ENCODE measurements around the gene SYT8. TPM values are rescaled to one million over a fixed set of nuclear protein-coding genes. Genes with fewer than 3 reads are reported as not detected.
A peak's percentile ranks its signal among the peaks of the same experiment; 100 is the strongest.

Gene SYT8
- total RNA-seq, 1 experiment from 2014 or later, result 7.8 TPM

DNA sequence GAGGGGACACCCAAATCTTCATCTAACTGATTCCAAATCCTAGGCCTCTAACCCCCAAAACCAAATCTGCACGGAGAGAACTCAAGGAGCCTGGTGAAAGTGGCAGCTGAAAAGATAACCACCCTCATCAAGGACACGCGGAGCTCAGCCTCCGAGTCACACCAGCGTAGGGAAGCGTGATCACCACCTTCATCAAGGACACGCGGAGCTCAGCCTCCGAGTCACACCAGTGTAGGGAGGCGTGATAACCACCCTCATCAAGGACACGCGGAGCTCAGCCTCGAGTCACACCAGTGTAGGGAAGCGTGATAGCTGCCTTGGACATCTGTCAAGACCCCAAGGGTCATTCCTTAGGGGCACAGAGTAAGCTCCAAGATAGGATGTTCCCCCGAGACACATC lies 29.3 kb upstream of the SYT8 start:
- ATAC-seq, result no peak
- Histone ChIP-seq H4K20me1 (ENCODE audit: low read length) (no peaks in the 10 kb centered on the region), H3K27ac (ENCODE audit: low read length) (no peak overlapping the region), H3K9me2 (replicated peaks; ENCODE audit: low read length) (no peaks in the 10 kb centered on the region), H3K9me3 (ENCODE audit: low read length) (no peaks in the 10 kb centered on the region), H3K27me3 (ENCODE audit: low read length) (no peaks in the 10 kb centered on the region), H3F3A (ENCODE audit: low read length, unreplicated experiment) (no peaks in the 10 kb centered on the region), H3K4me2 (ENCODE audit: low read length) (no peak overlapping the region), H3K4me1 (ENCODE audit: insufficient read depth, low read length) (no peaks in the 10 kb centered on the region), H2AFZ (ENCODE audit: low read length) (no peak overlapping the region), H3K4me3 (ENCODE audit: low read length) (no peak overlapping the region), H3K36me3 (ENCODE audit: low read depth, low read length) (no peaks in the 10 kb centered on the region), H3K79me2 (ENCODE audit: low read length) (no peaks in the 10 kb centered on the region), H3K9ac (ENCODE audit: low read length) (no peak overlapping the region)
- POLR2A ChIA-PET (ENCODE audit: unreplicated experiment), result no interaction called here
- TF ChIP-seq, protein P1, sequence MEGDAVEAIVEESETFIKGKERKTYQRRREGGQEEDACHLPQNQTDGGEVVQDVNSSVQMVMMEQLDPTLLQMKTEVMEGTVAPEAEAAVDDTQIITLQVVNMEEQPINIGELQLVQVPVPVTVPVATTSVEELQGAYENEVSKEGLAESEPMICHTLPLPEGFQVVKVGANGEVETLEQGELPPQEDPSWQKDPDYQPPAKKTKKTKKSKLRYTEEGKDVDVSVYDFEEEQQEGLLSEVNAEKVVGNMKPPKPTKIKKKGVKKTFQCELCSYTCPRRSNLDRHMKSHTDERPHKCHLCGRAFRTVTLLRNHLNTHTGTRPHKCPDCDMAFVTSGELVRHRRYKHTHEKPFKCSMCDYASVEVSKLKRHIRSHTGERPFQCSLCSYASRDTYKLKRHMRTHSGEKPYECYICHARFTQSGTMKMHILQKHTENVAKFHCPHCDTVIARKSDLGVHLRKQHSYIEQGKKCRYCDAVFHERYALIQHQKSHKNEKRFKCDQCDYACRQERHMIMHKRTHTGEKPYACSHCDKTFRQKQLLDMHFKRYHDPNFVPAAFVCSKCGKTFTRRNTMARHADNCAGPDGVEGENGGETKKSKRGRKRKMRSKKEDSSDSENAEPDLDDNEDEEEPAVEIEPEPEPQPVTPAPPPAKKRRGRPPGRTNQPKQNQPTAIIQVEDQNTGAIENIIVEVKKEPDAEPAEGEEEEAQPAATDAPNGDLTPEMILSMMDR (conservative IDR thresholded peaks at IDR 0.05; ENCODE audit: low read depth, low read length), result no peak
- TF ChIP-seq EZH2 (IDR thresholded peaks at IDR 0.05; ENCODE audit: low read length, unreplicated experiment) (no peak), EZH2phosphoT487 (IDR thresholded peaks at IDR 0.05; ENCODE audit: borderline replicate concordance, low read length) (no peak)
- intact Hi-C loops (cut with micrococcal nuclease), result no loop called here
- BruUV-seq (replicated peaks), result no TSS peak
- CTCF ChIA-PET, result interaction anchor here (0.6 kb wide), 1 partner anchor 27 kb away, joined by 4 read pairs; no protein-coding TSS in a partner anchor
- DNase-seq, result no peak

DNA sequence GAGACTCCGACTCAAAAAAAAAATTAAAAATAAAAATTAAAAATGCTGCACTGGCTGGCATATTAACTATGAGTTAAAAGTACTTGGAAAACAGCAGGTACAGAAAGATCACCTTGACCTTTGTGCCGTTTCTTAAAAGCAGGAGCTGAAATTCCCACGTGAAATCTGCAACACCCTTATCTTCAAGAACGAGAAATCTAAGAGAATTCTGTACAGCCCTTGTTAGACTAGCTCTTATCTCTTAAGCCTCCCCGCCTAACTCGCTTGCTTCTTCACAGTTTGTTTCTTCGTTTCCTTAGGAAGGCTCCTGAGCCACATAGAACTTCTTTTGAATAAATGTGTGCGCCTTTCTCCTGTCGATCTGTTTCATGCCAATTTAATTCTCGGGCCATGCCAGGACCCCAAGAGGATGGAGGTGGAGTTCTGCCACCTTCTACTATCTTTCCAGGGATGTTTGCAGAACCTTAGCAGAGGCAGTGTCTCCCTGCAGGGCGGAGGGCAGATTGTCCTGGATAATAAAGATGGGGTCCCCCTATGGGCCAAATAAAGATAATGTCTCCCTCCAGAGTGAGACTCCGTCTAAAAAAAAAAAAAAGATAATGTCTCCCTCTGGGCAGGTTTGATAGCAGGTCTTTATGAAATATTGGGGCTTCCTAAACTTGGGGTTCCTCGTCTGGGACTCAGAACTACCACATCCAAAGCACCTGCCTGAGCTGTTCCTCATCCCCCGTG lies 27.4 kb upstream of the SYT8 start:
- no peak overlapping the region for H3K9ac ChIP-seq (ENCODE audit: low read length)
- BruUV-seq (replicated peaks), result no TSS peak
- no peak overlapping the region for H3K4me3 ChIP-seq (ENCODE audit: low read length)
- ATAC-seq (peak; percentile 40; the same call in 1 of the 2 replicates), DNase-seq (no peak)
- intact Hi-C loops (cut with micrococcal nuclease), result no loop called here
- no peak overlapping the region for H3K27ac ChIP-seq (ENCODE audit: low read length)
- no peak overlapping the region for H2AFZ ChIP-seq (ENCODE audit: low read length)
- no peaks in the 10 kb centered on the region for H3K27me3 ChIP-seq (ENCODE audit: low read length)
- ChIA-PET POLR2A (ENCODE audit: unreplicated experiment) (no interaction called here), CTCF (no interaction called here)
- no peak overlapping the region for H3K4me2 ChIP-seq (ENCODE audit: low read length)
- no peaks in the 10 kb centered on the region for H3K9me3 ChIP-seq (ENCODE audit: low read length)
- H3K79me2 ChIP-seq (ENCODE audit: low read length), result no peaks in the 10 kb centered on the region
- no peaks in the 10 kb centered on the region for H3K36me3 ChIP-seq (ENCODE audit: low read depth, low read length)
- H3F3A ChIP-seq (ENCODE audit: low read length, unreplicated experiment), result no peaks in the 10 kb centered on the region
- H3K4me1 ChIP-seq (ENCODE audit: insufficient read depth, low read length), result no peaks in the 10 kb centered on the region
- H3K9me2 ChIP-seq (replicated peaks; ENCODE audit: low read length), result no peaks in the 10 kb centered on the region
- no peaks in the 10 kb centered on the region for H4K20me1 ChIP-seq (ENCODE audit: low read length)
- TF ChIP-seq, protein P1 (conservative IDR thresholded peaks at IDR 0.05; ENCODE audit: low read depth, low read length), result no peak
- TF ChIP-seq EZH2phosphoT487 (IDR thresholded peaks at IDR 0.05; ENCODE audit: borderline replicate concordance, low read length), result no peak
- no peak for TF ChIP-seq EZH2 (IDR thresholded peaks at IDR 0.05; ENCODE audit: low read length, unreplicated experiment)

DNA sequence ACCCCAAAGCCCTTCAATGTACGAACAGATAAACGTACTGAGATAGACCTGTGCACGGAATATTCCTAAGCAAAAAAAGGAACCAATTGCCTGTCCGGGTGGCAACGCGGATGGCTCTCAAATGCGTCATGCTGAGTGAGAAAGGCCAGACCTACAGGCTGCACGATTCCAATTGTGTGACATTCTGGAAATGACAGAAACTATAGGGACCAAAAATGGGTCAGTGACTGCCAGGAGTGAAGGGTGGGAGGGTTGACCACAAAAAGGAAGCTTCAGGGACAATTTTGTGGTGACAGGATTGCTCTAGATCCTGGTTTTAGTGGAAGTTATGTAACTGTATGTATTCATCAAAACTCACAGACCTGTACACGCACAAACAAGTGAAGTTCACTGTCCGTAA lies 24.0 kb upstream of the SYT8 start:
- no peaks in the 10 kb centered on the region for H3K4me1 ChIP-seq (ENCODE audit: insufficient read depth, low read length)
- no peak overlapping the region for H3K27ac ChIP-seq (ENCODE audit: low read length)
- no peaks in the 10 kb centered on the region for H3K36me3 ChIP-seq (ENCODE audit: low read depth, low read length)
- DNase-seq (no peak), ATAC-seq (no peak)
- H4K20me1 ChIP-seq (ENCODE audit: low read length), result no peaks in the 10 kb centered on the region
- H3K27me3 ChIP-seq (ENCODE audit: low read length), result no peaks in the 10 kb centered on the region
- ChIA-PET CTCF (no interaction called here), POLR2A (ENCODE audit: unreplicated experiment) (no interaction called here)
- no peaks in the 10 kb centered on the region for H3F3A ChIP-seq (ENCODE audit: low read length, unreplicated experiment)
- H3K9ac ChIP-seq (ENCODE audit: low read length), result no peak overlapping the region
- intact Hi-C loops (cut with micrococcal nuclease), result no loop called here
- H3K4me3 ChIP-seq (ENCODE audit: low read length), result no peak overlapping the region
- no peaks in the 10 kb centered on the region for H3K9me3 ChIP-seq (ENCODE audit: low read length)
- H3K9me2 ChIP-seq (replicated peaks; ENCODE audit: low read length), result no peaks in the 10 kb centered on the region
- no peak overlapping the region for H2AFZ ChIP-seq (ENCODE audit: low read length)
- BruUV-seq (replicated peaks), result no TSS peak
- TF ChIP-seq, protein P1 (conservative IDR thresholded peaks at IDR 0.05; ENCODE audit: low read depth, low read length), result no peak
- TF ChIP-seq EZH2 (IDR thresholded peaks at IDR 0.05; ENCODE audit: low read length, unreplicated experiment) (no peak), EZH2phosphoT487 (IDR thresholded peaks at IDR 0.05; ENCODE audit: borderline replicate concordance, low read length) (no peak)
- H3K79me2 ChIP-seq (ENCODE audit: low read length), result no peaks in the 10 kb centered on the region
- H3K4me2 ChIP-seq (ENCODE audit: low read length), result no peak overlapping the region

Measured in PC-3 (cell line).